NCI-H2029 (cell line): ENCODE results near the gene PLEKHJ1.

Experiments used
- DNase-seq: peaks from one replicate; lab custom pipeline; 2025; lab: John Stamatoyannopoulos, UW

Gene PLEKHJ1

GRCh38 chr19:2269244-2270156 is 33.4 kb upstream of the PLEKHJ1 start:
- DNase-seq, result peak; percentile 96

GRCh38 chr19:2268861-2269243 is 32.7 kb upstream of the PLEKHJ1 start:
- DNase-seq, result no peak

- DNase-seq, result no peak
Observed at GRCh38 chr19:2268480-2268830, 32.3 kb upstream of the PLEKHJ1 start.

GRCh38 chr19:2266183-2266993 is 30.3 kb upstream of the PLEKHJ1 start:
- DNase-seq, result peak; percentile 83

GRCh38 chr19:2261438-2262172 is 25.5 kb upstream of the PLEKHJ1 start:
- no peak for DNase-seq

- DNase-seq, result peak; percentile 69
Observed at GRCh38 chr19:2260341-2260805, 24.2 kb upstream of the PLEKHJ1 start.

GRCh38 chr19:2259336-2259735 is 23.2 kb upstream of the PLEKHJ1 start:
- DNase-seq, result peak; percentile 71

GRCh38 chr19:2255982-2256685 is 20.0 kb upstream of the PLEKHJ1 start, which contains the start of gene JSRP1:
TSS of gene JSRP1 (minus strand) at chr19:2256417. CDS start at chr19:2255314, 1,103 bp downstream.
- DNase-seq, result peak; percentile 61

GRCh38 chr19:2255112-2255845 is 19.1 kb upstream of the PLEKHJ1 start:
- DNase-seq, result peak; percentile 70

- no peak for DNase-seq
Observed at GRCh38 chr19:2254064-2254872, 18.1 kb upstream of the PLEKHJ1 start.

GRCh38 chr19:2253106-2254063 is 17.3 kb upstream of the PLEKHJ1 start:
- no peak for DNase-seq

GRCh38 chr19:2252797-2253105 is 16.6 kb upstream of the PLEKHJ1 start:
- DNase-seq, result no peak

- DNase-seq, result no peak
Observed at GRCh38 chr19:2252055-2252796, 16.1 kb upstream of the PLEKHJ1 start.

- DNase-seq, result no peak
Observed at GRCh38 chr19:2251106-2252054, 15.3 kb upstream of the PLEKHJ1 start.

- DNase-seq, result no peak
Observed at GRCh38 chr19:2250766-2251105, 14.6 kb upstream of the PLEKHJ1 start.

- no peak for DNase-seq
Observed at GRCh38 chr19:2249880-2250765, 14.0 kb upstream of the PLEKHJ1 start.
